Measurements from ENCODE around the gene SPRR2E. TPM values are rescaled to one million over a fixed set of nuclear protein-coding genes. Genes with fewer than 3 reads are reported as not detected.
"Not testable (repeated sequence)": the region's sequence is repeated elsewhere in the genome, so short reads cannot be mapped to it uniquely, and the experiment has no call there.

Gene SPRR2E
- total RNA-seq, 4 donors from 2014 or later = not detected

DNA sequence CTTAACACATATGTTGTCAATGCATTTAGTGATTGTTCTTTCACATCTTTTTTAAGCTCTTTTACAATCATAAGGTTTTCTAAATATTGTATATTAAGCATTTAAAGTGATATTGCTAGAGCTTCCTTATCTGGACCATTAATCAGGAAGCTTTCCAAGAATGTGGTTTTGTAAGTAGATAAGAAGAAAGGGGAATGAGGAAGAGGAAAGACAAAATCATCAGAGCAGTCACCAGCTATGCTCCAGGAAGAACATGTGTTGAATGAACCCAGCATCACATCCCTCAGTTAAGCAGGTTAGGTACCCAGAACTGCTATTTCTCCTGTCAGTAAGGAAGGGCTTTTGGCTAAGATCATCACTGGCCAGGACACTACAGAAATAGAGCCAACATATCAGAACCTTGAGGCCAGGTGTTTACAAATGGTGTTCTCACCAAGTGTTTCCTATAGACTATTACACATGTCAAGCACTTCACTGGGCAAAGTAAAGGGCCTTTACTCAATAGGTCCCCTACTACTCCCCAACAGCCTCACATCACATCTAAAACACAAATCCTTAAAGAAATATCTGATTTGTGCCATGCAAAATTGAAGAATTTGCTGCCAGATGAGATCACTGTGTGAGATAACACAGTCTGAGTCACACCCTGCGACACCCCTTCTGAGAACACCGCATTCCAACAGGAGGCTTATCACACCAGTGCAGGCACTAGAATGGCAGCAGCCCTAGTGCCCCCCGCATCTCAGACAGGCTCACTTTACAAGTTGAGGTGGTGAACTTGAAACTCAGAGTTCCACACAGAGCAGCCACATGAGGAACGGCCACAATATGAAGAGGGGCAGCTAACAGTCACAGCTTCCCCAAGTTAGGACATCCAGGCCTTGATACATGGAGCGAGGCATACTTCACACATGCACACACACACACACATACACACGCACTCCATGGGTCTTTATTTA, 35.2 kb downstream of the SPRR2E start:
- WGBS, 2 donors (ENCODE audit: low coverage in 1 of 2) = 72 to 80% methylated on average over 4 to 6 of the region's 6 CpGs
- no peaks in the 10 kb centered on the region for H3K36me3 ChIP-seq
- no peaks in the 10 kb centered on the region for H3K9me3 ChIP-seq
- TF ChIP-seq, protein P1, sequence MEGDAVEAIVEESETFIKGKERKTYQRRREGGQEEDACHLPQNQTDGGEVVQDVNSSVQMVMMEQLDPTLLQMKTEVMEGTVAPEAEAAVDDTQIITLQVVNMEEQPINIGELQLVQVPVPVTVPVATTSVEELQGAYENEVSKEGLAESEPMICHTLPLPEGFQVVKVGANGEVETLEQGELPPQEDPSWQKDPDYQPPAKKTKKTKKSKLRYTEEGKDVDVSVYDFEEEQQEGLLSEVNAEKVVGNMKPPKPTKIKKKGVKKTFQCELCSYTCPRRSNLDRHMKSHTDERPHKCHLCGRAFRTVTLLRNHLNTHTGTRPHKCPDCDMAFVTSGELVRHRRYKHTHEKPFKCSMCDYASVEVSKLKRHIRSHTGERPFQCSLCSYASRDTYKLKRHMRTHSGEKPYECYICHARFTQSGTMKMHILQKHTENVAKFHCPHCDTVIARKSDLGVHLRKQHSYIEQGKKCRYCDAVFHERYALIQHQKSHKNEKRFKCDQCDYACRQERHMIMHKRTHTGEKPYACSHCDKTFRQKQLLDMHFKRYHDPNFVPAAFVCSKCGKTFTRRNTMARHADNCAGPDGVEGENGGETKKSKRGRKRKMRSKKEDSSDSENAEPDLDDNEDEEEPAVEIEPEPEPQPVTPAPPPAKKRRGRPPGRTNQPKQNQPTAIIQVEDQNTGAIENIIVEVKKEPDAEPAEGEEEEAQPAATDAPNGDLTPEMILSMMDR (IDR thresholded peaks at IDR 0.05) = no peak
- TF ChIP-seq EP300 (IDR thresholded peaks at IDR 0.05; ENCODE audit: low read depth) = no peak
- no peak for TF ChIP-seq POLR2AphosphoS5 (IDR thresholded peaks at IDR 0.05)
- TF ChIP-seq POLR2A (IDR thresholded peaks at IDR 0.05) = no peak
- H3K27me3 ChIP-seq = no peaks in the 10 kb centered on the region
- in situ Hi-C loops (cut with MboI; ENCODE audit: low pct_ligation_motif_present in 1 of 4, low pct_unique_long_range_greater_than_20kb in 1 of 4, low sequenced_read_pairs in 3 of 4) = no loop called here
- H3K4me1 ChIP-seq = no peaks in the 10 kb centered on the region
- no peak overlapping the region for H3K27ac ChIP-seq
- no peak overlapping the region for H3K4me3 ChIP-seq
- no peak for DNase-seq
- intact Hi-C loops (cut with DNase I; ENCODE audit: low total_unique reads) = no loop called here

DNA sequence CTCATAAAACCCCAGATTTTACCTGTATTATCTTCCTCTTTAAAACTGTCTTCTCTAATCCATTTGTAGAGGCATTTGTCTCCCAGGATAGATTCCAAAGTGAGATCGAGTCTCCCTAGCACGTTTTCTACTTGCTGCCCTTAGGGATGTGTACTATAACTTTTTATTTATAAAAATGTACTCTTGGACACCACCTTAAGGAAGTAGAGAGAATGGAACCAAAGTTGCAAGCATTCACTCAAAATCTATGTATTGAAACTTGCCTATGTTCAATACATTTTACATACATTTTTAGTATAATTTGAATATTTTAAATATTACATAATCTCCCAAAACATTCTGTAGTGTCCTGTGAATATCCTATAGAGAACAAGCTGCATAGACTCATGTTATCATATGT, 36.2 kb downstream of the SPRR2E start:
- WGBS, 2 donors (ENCODE audit: low coverage in 1 of 2) = 54 to 63% methylated on average over 2 of the region's 2 CpGs
- intact Hi-C loops (cut with DNase I; ENCODE audit: low total_unique reads) = no loop called here
- TF ChIP-seq POLR2A (IDR thresholded peaks at IDR 0.05) = no peak
- TF ChIP-seq POLR2AphosphoS5 (IDR thresholded peaks at IDR 0.05) = no peak
- DNase-seq = no peak
- Histone ChIP-seq H3K4me3 (no peak overlapping the region), H3K36me3 (no peaks in the 10 kb centered on the region), H3K27ac (no peak overlapping the region), H3K4me1 (no peaks in the 10 kb centered on the region), H3K27me3 (no peaks in the 10 kb centered on the region), H3K9me3 (no peaks in the 10 kb centered on the region)
- in situ Hi-C loops (cut with MboI; ENCODE audit: low pct_ligation_motif_present in 1 of 4, low pct_unique_long_range_greater_than_20kb in 1 of 4, low sequenced_read_pairs in 3 of 4) = no loop called here

DNA sequence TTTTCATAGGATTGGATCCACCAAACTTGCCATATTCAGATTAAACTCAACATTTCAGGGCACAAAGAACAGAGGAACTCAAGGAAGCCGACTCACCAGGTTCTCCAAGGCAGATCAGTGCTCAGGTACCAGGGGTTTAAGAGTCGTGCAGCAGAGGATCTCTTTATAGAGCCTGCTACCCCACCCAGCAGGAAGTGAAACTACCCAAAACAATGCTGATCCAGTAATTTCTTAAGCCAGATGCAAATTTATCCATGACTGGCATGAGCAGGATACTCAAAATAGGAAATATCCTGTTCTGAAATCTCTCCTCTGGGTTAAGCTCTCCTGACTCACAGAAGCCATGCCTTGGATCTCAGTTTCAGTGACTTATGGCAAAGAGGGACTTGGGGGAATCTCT, 37.0 kb downstream of the SPRR2E start, which contains the start of gene SPRR2A:
Gene SPRR2A (minus strand): TSS at position 138 of the 400 bp plus-strand sequence. CDS start 777 bp downstream, outside the sequence.
- no peaks in the 10 kb centered on the region for H3K36me3 ChIP-seq
- no peak for DNase-seq
- intact Hi-C loops (cut with DNase I; ENCODE audit: low total_unique reads) = no loop called here
- H3K4me3 ChIP-seq = no peak within 1 kb of the TSS
- H3K9me3 ChIP-seq = no peaks in the 10 kb centered on the region
- TF ChIP-seq EP300 (IDR thresholded peaks at IDR 0.05; ENCODE audit: low read depth) = no peak
- no peak for TF ChIP-seq POLR2A (IDR thresholded peaks at IDR 0.05)
- TF ChIP-seq, protein P1 (IDR thresholded peaks at IDR 0.05) = no peak
- no peak for TF ChIP-seq POLR2AphosphoS5 (IDR thresholded peaks at IDR 0.05)
- no peak within 1 kb of the TSS for H3K27ac ChIP-seq
- 35% methylated on average over 2 of the region's 2 CpGs; no CpG with 5 or more reads in 1 of the 2 donors for WGBS, 2 donors (ENCODE audit: low coverage in 1 of 2)
- in situ Hi-C loops (cut with MboI; ENCODE audit: low pct_ligation_motif_present in 1 of 4, low pct_unique_long_range_greater_than_20kb in 1 of 4, low sequenced_read_pairs in 3 of 4) = no loop called here
- H3K27me3 ChIP-seq = no peaks in the 10 kb centered on the region
- no peaks in the 10 kb centered on the region for H3K4me1 ChIP-seq

DNA sequence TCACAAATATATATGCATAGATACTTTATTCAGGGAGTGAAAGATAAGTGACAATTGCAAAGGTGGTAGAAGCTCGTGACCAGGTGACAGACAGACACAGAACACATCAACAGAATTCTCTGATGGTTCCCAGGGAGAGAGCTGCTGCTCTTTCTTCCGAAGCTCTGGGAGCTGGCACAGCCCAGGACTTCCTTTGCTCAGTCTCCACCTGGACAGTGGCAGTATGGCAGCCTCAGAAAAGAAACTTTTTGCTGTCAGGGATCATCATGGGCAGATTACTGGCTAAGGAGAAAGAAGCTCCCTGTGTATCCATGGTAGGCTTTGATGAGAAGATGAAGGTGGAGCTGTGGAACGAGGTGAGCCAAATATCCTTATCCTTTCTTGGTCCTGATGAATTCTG, 38.2 kb downstream of the SPRR2E start:
- H3K36me3 ChIP-seq; intact Hi-C loops (cut with DNase I; ENCODE audit: low total_unique reads); in situ Hi-C loops (cut with MboI; ENCODE audit: low pct_ligation_motif_present in 1 of 4, low pct_unique_long_range_greater_than_20kb in 1 of 4, low sequenced_read_pairs in 3 of 4); H3K9me3 ChIP-seq; H3K4me3 ChIP-seq; H3K27me3 ChIP-seq; H3K27ac ChIP-seq; H3K4me1 ChIP-seq; DNase-seq: not testable (repeated sequence)
- WGBS, 2 donors (ENCODE audit: low coverage in 1 of 2) = 33 to 35% methylated on average over 1 to 3 of the region's 3 CpGs

DNA sequence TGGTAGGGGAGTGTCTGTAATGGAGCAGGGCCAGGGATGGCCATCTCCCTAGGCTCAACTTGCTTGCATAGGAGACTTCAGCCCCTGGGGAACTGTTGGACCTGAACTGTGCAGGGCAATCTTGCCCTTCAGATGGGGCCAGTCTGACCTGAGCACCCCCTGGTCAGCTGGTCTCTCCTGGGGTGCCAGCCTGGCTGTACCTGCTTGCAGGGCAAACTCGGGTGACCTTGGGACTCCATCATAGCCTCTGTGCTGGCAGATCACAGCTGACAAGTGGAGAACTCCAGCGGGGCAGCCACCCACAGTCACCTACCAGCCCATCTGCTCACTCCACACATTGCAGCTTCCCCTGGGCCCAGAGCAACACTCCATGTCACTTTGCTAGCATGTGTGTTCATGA, 45.1 kb downstream of the SPRR2E start:
- intact Hi-C loops (cut with DNase I; ENCODE audit: low total_unique reads) = no loop called here
- DNase-seq = no peak
- no peak overlapping the region for H3K27ac ChIP-seq
- in situ Hi-C loops (cut with MboI; ENCODE audit: low pct_ligation_motif_present in 1 of 4, low pct_unique_long_range_greater_than_20kb in 1 of 4, low sequenced_read_pairs in 3 of 4) = no loop called here
- no peaks in the 10 kb centered on the region for H3K9me3 ChIP-seq
- H3K27me3 ChIP-seq = no peaks in the 10 kb centered on the region
- no peaks in the 10 kb centered on the region for H3K36me3 ChIP-seq
- no peak overlapping the region for H3K4me3 ChIP-seq
- TF ChIP-seq EP300 (IDR thresholded peaks at IDR 0.05; ENCODE audit: low read depth) = no peak
- TF ChIP-seq, protein P1 (IDR thresholded peaks at IDR 0.05) = no peak
- no peak for TF ChIP-seq POLR2A (IDR thresholded peaks at IDR 0.05)
- no peak for TF ChIP-seq POLR2AphosphoS5 (IDR thresholded peaks at IDR 0.05)
- WGBS, 2 donors (ENCODE audit: low coverage in 1 of 2) = 94% methylated on average over 2 of the region's 2 CpGs; no CpG with 5 or more reads in 1 of the 2 donors
- no peaks in the 10 kb centered on the region for H3K4me1 ChIP-seq
